LNCAP (cell line): ENCODE results near the gene TMEM266.

ENCODE experiments used
- CTCF ChIP-seq: fragments of 450-650 bp; IDR thresholded peaks from 2 replicates; pipeline ENCODE4 v1.5.1; 2017; ENCODE audit warnings: mild to moderate bottlenecking

The TMEM266 gene

GRCh38 chr15:76176487-76177085 is 116.8 kb downstream of the TMEM266 start:
- TF ChIP-seq CTCF, result no peak

- no peak for TF ChIP-seq CTCF
Measured at GRCh38 chr15:76177491-76178040, 117.8 kb downstream of the TMEM266 start.

- TF ChIP-seq CTCF, result no peak
Measured at GRCh38 chr15:76178296-76179000, 118.7 kb downstream of the TMEM266 start.

GRCh38 chr15:76179023-76179422 is 119.2 kb downstream of the TMEM266 start:
- TF ChIP-seq CTCF, result no peak

GRCh38 chr15:76180321-76180720 is 120.5 kb downstream of the TMEM266 start:
- no peak for TF ChIP-seq CTCF

- TF ChIP-seq CTCF, result no peak
Measured at GRCh38 chr15:76181705-76182107, 121.9 kb downstream of the TMEM266 start.

- TF ChIP-seq CTCF, result no peak
Measured at GRCh38 chr15:76183930-76184649, 124.3 kb downstream of the TMEM266 start.
